Measurements from ENCODE around the gene TNFAIP1.

The TNFAIP1 gene

GRCh38 chr17:28366605-28367004 lies 31.0 kb downstream of the TNFAIP1 start:
- DNase-seq, result no peak
- no peak for TF ChIP-seq GATA1 (IDR thresholded peaks at IDR 0.05; ENCODE audit: low read depth, low read length)

- no peak for DNase-seq
- no peak for TF ChIP-seq POLR2A (IDR thresholded peaks at IDR 0.05; ENCODE audit: low read length)
- no peak for TF ChIP-seq GATA1 (IDR thresholded peaks at IDR 0.05; ENCODE audit: low read depth, low read length)
Observed at GRCh38 chr17:28367641-28368305, 32.2 kb downstream of the TNFAIP1 start.

- TF ChIP-seq POLR2A (IDR thresholded peaks at IDR 0.05; ENCODE audit: low read length), result no peak
- TF ChIP-seq GATA1 (IDR thresholded peaks at IDR 0.05; ENCODE audit: low read depth, low read length), result no peak
- DNase-seq, result no peak
Observed at GRCh38 chr17:28368306-28368831, 32.8 kb downstream of the TNFAIP1 start.

- DNase-seq, result no peak
- TF ChIP-seq GATA1 (IDR thresholded peaks at IDR 0.05; ENCODE audit: low read depth, low read length), result no peak
- no peak for TF ChIP-seq POLR2A (IDR thresholded peaks at IDR 0.05; ENCODE audit: low read length)
Observed at GRCh38 chr17:28368915-28369683, 33.5 kb downstream of the TNFAIP1 start.

- DNase-seq, result no peak
- TF ChIP-seq GATA1 (IDR thresholded peaks at IDR 0.05; ENCODE audit: low read depth, low read length) (no peak), POLR2A (IDR thresholded peaks at IDR 0.05; ENCODE audit: low read length) (no peak)
Observed at GRCh38 chr17:28369684-28370034, 34.1 kb downstream of the TNFAIP1 start.

GRCh38 chr17:28370035-28370743 lies 34.6 kb downstream of the TNFAIP1 start, which contains the start of gene VTN:
Gene VTN, minus strand, starts transcription at chr17:28370307. Its CDS starts 104 bp downstream, at chr17:28370203.
- TF ChIP-seq GATA1 (IDR thresholded peaks at IDR 0.05; ENCODE audit: low read depth, low read length) (no peak), POLR2A (IDR thresholded peaks at IDR 0.05; ENCODE audit: low read length) (no peak)
- peak; percentile 26 to 27 for DNase-seq

GRCh38 chr17:28370744-28371103 lies 35.2 kb downstream of the TNFAIP1 start:
- TF ChIP-seq GATA1 (IDR thresholded peaks at IDR 0.05; ENCODE audit: low read depth, low read length), result no peak
- no peak for DNase-seq

GRCh38 chr17:28371245-28372202 lies 36.0 kb downstream of the TNFAIP1 start, which contains the start of gene SARM1:
Gene SARM1, plus strand, starts transcription at chr17:28371694. Its CDS starts 339 bp downstream, at chr17:28372033.
- DNase-seq, result peak; percentile 49 to 58
- no peak for TF ChIP-seq POLR2A (IDR thresholded peaks at IDR 0.05; ENCODE audit: low read length)
- no peak for TF ChIP-seq GATA1 (IDR thresholded peaks at IDR 0.05; ENCODE audit: low read depth, low read length)

- DNase-seq, result no peak
- TF ChIP-seq POLR2A (IDR thresholded peaks at IDR 0.05; ENCODE audit: low read length), result no peak
- TF ChIP-seq GATA1 (IDR thresholded peaks at IDR 0.05; ENCODE audit: low read depth, low read length), result no peak
Observed at GRCh38 chr17:28372203-28372944, 36.8 kb downstream of the TNFAIP1 start.

GRCh38 chr17:28372945-28373274 lies 37.3 kb downstream of the TNFAIP1 start:
- TF ChIP-seq GATA1 (IDR thresholded peaks at IDR 0.05; ENCODE audit: low read depth, low read length) (no peak), POLR2A (IDR thresholded peaks at IDR 0.05; ENCODE audit: low read length) (no peak)
- no peak for DNase-seq

GRCh38 chr17:28379814-28380801 lies 44.5 kb downstream of the TNFAIP1 start:
- TF ChIP-seq GATA1 (IDR thresholded peaks at IDR 0.05; ENCODE audit: low read depth, low read length) (no peak), POLR2A (IDR thresholded peaks at IDR 0.05; ENCODE audit: low read length) (no peak)
- DNase-seq, result no peak
